DMS53 treated with DMSO at 0.1 percent for 48 hours (cell line): Measurements from ENCODE around the gene NFKBIE.
"Not testable (repeated sequence)": the region's sequence is repeated elsewhere in the genome, so short reads cannot be mapped to it uniquely, and the experiment has no call there.

Source experiments
- DNase-seq: peaks from one replicate; lab custom pipeline; 2025; ENCODE audit not compliant: unreplicated experiment; lab: John Stamatoyannopoulos, UW

The NFKBIE gene

DNA sequence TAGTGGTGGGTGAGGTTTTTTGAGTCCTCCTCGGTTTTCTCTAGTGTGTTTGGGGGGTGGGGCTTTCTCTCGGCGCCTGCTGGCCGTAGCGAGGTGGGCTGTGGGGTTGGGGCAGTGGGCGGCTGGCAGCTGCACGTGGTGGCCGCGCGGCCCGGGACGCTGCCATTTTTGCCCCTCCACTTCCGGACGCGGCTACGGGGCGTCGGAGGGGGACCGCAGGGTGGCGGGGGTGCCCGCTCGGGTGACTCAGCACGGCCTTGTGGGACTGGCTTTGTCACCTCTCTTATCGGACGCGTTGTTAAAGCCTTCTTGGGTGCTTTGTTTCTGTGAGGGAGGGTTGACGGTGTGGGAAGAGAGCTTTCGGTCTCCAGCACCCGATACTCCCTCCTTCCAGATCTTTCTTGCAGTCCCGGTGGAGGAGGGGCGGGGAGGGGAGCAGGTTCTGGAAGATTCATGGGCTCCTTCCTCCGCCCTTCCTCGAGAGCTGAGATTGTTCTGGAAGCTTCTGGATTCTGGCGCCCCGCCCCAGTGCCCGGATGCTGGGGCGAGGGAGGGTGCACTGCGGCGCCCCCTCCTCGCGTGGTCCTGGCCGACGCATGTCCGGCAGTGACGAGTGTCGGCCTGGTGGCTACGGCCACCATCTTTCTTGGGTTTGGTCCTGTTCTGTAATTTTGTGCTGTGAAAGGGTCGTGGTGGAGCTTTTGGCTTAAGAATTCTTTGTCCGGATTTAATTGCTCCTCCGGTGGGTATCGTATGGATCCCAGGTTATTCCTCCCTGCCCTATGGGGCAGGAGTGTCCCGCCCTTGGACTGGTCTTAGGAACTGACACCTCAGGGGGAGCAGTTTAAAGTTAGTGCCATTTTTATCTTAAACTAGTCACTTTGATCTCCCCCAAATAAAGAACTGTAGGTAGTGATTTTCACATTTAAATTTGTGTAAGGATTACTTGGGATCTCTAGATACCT, 17.7 kb downstream of the NFKBIE start:
- no peak for DNase-seq

DNA sequence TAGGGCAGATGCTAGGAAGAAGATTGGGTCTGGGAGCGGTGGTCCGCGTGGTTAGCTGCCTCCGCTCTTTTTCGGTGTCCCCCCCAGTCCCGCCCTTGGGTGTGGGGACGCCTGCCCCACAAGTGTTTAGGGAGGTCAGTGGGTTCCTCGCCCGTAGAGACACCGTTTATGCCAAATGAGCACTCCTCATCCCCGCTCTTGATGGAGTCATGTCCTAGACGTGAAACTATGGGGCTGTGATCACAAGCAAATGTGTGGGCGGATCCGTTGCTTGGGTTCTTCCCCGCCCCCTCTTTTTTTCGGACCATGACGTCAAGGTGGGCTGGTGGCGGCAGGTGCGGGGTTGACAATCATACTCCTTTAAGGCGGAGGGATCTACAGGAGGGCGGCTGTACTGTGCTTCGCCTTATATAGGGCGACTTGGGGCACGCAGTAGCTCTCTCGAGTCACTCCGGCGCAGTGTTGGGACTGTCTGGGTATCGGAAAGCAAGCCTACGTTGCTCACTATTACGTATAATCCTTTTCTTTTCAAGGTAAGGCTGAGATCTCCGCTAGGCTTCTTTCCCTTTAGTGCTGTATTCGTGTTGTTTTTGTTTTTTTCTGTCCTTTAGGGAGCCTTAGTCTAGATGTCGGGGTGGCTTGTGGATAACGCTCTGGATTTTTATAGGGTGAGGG, 18.6 kb downstream of the NFKBIE start, which contains the start of gene HSP90AB1:
Gene HSP90AB1 (plus strand): TSS at position 439 of the 675 bp plus-strand sequence. CDS start 1,529 bp downstream, outside the sequence.
- DNase-seq: peak; percentile 94

DNA sequence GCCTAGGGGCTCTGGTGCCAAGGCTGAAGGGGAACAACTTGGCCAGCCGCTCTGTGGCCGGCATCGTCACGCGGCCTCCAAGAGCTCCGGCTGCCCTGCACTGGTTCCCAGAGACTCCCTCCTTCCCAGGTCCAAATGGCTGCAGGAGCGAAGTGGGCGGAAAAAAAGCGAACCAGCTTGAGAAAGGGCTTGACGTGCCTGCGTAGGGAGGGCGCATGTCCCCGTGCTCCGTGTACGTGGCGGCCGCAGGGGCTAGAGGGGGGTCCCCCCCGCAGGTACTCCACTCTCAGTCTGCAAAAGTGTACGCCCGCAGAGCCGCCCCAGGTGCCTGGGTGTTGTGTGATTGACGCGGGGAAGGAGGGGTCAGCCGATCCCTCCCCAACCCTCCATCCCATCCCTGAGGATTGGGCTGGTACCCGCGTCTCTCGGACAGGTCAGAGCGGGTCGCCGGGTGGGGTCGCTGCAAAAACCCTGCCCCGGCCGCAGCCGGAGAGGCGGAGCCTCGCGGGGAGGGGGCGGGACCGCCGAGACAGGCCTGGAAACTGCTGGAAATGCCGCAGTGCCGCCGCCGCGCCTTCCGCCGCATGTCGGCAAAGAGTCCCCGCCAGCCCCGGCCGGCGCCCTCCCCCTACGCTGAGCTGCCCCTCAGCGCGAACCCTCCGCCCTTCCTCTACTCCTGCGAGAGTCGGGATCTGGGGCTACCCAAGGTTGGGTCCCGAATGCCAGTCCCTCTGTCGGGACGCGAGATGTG, 19.3 kb downstream of the NFKBIE start:
- peak; percentile 81 for DNase-seq

- no peak for DNase-seq
Observed at GRCh38 chr6:44245391-44245911, 19.9 kb downstream of the NFKBIE start.

- no peak for DNase-seq
Observed at GRCh38 chr6:44243345-44243744, 22.0 kb downstream of the NFKBIE start.

- DNase-seq: peak; percentile 43
Observed at GRCh38 chr6:44238687-44239350, 26.5 kb downstream of the NFKBIE start.

DNA sequence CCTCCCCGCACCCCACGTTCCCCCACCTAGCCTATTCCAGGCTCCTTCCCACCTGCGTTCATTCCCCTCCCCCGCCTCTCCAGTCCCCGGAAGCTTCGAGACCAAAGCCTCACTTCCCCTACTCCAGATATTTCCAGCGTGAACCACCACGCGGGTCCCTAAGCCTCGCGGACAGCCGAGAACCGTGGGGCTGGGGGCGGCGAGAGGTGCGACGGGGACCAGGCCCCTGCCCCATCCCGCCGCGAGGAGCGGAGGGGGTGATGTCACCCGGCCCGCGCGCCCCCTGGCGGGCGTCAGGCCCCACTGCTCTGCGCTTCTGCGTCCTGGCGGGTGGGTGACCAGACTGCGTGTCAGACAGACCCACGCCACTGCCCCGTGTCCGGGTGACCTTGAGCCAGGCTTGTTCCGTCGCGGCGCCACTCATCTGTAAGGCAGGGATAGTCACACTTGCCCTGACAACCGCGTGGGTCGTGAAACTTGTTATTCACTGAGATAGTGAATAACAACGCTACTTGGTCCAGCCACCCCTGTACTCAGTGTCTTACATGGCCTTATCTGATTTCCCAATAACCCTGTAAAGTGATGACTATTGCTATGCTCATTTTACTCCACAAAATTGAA, 27.4 kb downstream of the NFKBIE start:
- peak; percentile 47 for DNase-seq

DNA sequence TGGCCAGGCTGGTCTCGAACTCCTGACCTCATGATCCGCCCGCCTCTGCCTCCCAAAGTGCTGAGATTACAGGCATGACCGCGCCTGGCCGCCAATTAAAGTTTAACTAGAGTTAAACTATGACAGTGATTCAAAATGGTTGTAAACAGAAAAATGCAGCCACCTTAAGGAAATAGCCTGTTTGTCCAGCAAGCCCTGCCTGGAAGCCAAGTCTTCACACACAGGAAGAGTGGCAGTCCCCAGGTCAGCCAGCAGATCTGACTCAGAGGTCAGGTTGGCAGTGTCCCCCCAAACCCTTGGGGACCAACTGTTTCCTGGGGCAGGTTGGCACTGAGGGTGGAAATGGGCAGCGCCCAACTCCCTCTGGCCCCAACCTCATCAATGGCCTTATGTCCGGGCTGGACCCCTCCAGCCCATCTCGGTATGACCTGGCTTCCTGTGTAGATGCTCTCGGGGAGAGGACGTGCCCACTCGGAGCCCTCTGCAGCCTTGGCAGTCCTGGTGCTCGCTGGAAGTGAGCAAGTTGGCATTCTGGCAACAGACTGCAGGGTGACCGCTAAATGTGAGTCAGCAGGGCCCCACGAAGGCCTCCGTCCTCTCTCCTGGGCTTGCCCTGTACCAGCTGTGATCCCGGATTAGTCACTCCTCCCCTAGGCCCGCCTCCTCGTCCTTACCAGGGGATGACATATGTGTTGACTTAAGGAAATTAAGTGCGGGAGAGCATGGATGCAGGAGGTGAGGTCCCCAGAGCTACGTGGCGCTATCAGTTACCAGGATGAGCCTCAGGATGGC, 28.1 kb downstream of the NFKBIE start:
- DNase-seq: peak; percentile 97

- no peak for DNase-seq
Observed at GRCh38 chr6:44235891-44236516, 29.3 kb downstream of the NFKBIE start.

DNA sequence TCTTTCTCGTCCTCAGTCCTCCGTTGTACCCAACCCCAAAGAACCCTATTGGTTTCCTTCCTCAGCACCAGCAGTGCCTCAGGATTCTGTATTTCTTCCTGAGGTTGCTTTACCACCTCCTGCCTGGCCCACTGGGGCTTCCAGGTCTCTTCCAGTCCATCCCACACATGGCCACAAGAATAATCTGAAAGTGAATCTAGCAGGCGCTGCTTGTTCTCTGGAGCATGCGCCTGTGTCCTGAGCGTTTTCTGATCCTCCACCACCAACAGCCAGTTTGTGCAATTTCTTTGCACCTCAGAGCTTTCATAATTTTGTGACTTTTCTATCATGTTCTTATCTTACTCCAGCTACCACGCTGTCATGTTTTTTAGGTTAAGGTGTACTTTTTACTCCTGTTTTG, 30.1 kb downstream of the NFKBIE start:
- no peak for DNase-seq

- DNase-seq: no peak
Observed at GRCh38 chr6:44234101-44235025, 31.0 kb downstream of the NFKBIE start.

- no peak for DNase-seq
Observed at GRCh38 chr6:44233567-44234100, 31.7 kb downstream of the NFKBIE start.

DNA sequence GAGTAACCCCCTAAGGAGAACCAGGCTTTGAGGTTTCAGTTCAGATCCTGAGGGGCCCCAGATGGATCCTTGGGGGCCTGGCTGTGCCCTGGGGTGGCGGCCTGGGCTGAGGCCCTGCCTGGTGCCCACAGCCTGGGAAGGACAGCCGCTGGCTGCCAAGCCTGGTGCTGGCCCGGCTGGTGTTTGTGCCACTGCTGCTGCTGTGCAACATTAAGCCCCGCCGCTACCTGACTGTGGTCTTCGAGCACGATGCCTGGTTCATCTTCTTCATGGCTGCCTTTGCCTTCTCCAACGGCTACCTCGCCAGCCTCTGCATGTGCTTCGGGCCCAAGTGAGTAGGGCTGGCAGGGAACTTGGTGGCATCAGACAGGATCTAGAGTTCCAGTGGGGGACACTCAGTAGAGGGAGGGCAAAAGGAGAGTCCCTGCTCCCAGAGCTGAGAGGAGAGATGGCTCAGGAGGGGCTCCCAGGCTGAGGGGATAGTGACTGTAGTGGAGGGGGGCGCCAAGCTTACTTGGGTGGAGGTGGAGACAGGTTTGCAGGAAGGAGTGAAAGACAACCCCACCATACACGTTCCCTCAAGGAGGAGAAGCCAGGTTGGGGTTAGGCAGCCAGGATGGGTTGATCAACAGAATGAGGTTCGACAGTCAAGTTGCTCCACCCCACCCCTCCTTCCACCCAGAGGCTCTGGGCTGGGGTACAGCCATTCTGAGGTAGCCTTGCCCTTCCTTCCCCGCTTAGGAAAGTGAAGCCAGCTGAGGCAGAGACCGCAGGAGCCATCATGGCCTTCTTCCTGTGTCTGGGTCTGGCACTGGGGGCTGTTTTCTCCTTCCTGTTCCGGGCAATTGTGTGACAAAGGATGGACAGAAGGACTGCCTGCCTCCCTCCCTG, 32.4 kb downstream of the NFKBIE start:
- DNase-seq: no peak

- DNase-seq: not testable (repeated sequence)
Observed at GRCh38 chr6:44231426-44231825, 33.9 kb downstream of the NFKBIE start.

DNA sequence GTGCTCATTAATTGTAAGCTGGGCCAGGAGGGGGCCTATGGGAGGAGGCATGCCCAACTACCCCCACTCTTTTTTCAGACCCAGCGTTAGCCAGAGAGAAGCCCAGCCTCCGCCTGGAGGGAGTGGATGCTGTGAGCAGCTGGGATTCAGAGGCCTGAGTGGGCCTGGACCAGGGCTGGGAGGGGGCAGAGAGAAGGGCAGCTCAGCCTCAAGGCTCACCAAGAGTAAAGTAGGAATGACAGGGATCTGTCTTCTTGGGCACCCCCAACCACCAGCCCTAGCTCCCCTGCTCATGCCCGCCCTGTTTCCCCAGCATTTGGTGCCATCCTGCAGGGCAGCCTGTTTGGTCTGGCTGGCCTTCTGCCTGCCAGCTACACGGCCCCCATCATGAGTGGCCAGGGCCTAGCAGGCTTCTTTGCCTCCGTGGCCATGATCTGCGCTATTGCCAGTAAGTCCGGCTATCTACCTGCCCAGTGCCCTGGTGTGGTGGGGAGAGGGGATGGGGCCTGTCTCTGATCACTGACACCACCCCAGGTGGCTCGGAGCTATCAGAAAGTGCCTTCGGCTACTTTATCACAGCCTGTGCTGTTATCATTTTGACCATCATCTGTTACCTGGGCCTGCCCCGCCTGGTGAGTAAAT, 35.2 kb downstream of the NFKBIE start:
- no peak for DNase-seq
